Caki2 (cell line): ENCODE data around the gene PPP2R5B. TPM values are rescaled to one million over a fixed set of nuclear protein-coding genes. Genes with fewer than 3 reads are reported as not detected.

Experiments used
- DNase-seq: peaks from one replicate; pipeline ENCODE4 v3.0.0-alpha.2; 2015; ENCODE audit warnings: low read depth
- in situ Hi-C: cut with HindIII; loops from 2 replicates; pipeline ENCODE4 v1.10.0; 2016; ENCODE audit warnings: low sequenced_read_pairs, low pct_unique_long_range_greater_than_20kb, mixed read lengths
- total RNA-seq: library from RNA; depleted of rRNA; stranded (reverse); fragments of >200 nt; shearing (Covaris generic); gene quantifications from 2 replicates; pipeline ENCODE4 v1.2.3, GENCODE V29; 2014; ENCODE audit warnings: low replicate concordance

The PPP2R5B gene
- total RNA-seq, 1 experiment from 2014 or later = 13.2 TPM

GRCh38 chr11:64902102-64902900 lies 22.2 kb upstream of the PPP2R5B start:
- DNase-seq = no peak
- in situ Hi-C loops = no loop called here

- in situ Hi-C loops = no loop called here
- DNase-seq = no peak
These were observed 21.1 kb upstream of the PPP2R5B start for GRCh38 chr11:64903291-64903833.

- in situ Hi-C loops = no loop called here
These were observed 18.8 kb upstream of the PPP2R5B start for GRCh38 chr11:64905516-64906313.

GRCh38 chr11:64906314-64906635 lies 18.2 kb upstream of the PPP2R5B start:
- no peak for DNase-seq
- in situ Hi-C loops = no loop called here

More at GRCh38 chr11:64905516-64906313, 18.8 kb upstream of the PPP2R5B start:
- DNase-seq = no peak

- in situ Hi-C loops = no loop called here
These were observed 15.7 kb upstream of the PPP2R5B start for GRCh38 chr11:64908766-64909165.

GRCh38 chr11:64909653-64910343 lies 14.7 kb upstream of the PPP2R5B start:
- DNase-seq = no peak
- in situ Hi-C loops = no loop called here

More at GRCh38 chr11:64908766-64909165, 15.7 kb upstream of the PPP2R5B start:
- DNase-seq = no peak

- in situ Hi-C loops = no loop called here
- no peak for DNase-seq
These were observed 13.9 kb upstream of the PPP2R5B start for GRCh38 chr11:64910451-64911093.

GRCh38 chr11:64911142-64911541 lies 13.3 kb upstream of the PPP2R5B start:
- in situ Hi-C loops = no loop called here
- DNase-seq = no peak

GRCh38 chr11:64911689-64912088 lies 12.8 kb upstream of the PPP2R5B start:
- in situ Hi-C loops = no loop called here
- DNase-seq = no peak

- in situ Hi-C loops = no loop called here
- DNase-seq = no peak
These were observed 11.2 kb upstream of the PPP2R5B start for GRCh38 chr11:64913171-64913727.

- DNase-seq = no peak
- in situ Hi-C loops = no loop called here
These were observed 10.4 kb upstream of the PPP2R5B start for GRCh38 chr11:64914123-64914522.

GRCh38 chr11:64915376-64915887 lies 9.1 kb upstream of the PPP2R5B start:
- DNase-seq = no peak
- in situ Hi-C loops = no loop called here

GRCh38 chr11:64916040-64916774 lies 8.3 kb upstream of the PPP2R5B start:
- in situ Hi-C loops = no loop called here
- DNase-seq = peak; percentile 39

GRCh38 chr11:64916775-64917662 lies 7.5 kb upstream of the PPP2R5B start, which contains the start of gene ATG2A:
ATG2A (minus strand) TSS chr11:64917209; CDS start chr11:64917135, 74 bp downstream.
- peak; percentile 97 for DNase-seq
- in situ Hi-C loops = no loop called here

GRCh38 chr11:64917663-64917995 lies 6.9 kb upstream of the PPP2R5B start:
- DNase-seq = no peak
- in situ Hi-C loops = no loop called here

- no peak for DNase-seq
These were observed 6.5 kb upstream of the PPP2R5B start for GRCh38 chr11:64918017-64918416.

More at GRCh38 chr11:64918017-64918416, 6.5 kb upstream of the PPP2R5B start:
- in situ Hi-C loops = no loop called here
